PC-9 (cell line): ENCODE results near the gene LRRN4CL. TPM values are rescaled to one million over a fixed set of nuclear protein-coding genes. Genes with fewer than 3 reads are reported as not detected.
"Not testable (repeated sequence)": the region's sequence is repeated elsewhere in the genome, so short reads cannot be mapped to it uniquely, and the experiment has no call there.

Experiments used
- BruUV-seq: library from RNA; stranded (reverse); fragments of 400-500 nt; replicated peaks from 2 replicates; lab custom pipeline; 2021; lab: Mats Ljungman, UMichigan
- CTCF ChIA-PET: fragments of 300-600 bp; sonication (Branson Sonifier 250); formaldehyde crosslinking; loops from one replicate; lab custom pipeline; 2022; ENCODE audit warnings: antibody characterized with exemption; lab: Charles Lee
- POLR2A ChIA-PET: fragments of 300-600 bp; sonication (Branson Sonifier 250); formaldehyde crosslinking; loops from one replicate; lab custom pipeline; 2022; ENCODE audit warnings: antibody characterized with exemption; ENCODE audit not compliant: unreplicated experiment; lab: Charles Lee
- DNase-seq, 2 experiments: peaks; one replicate each; pipeline versions ENCODE4 v3.0.0 to v3.0.0-alpha.2; 2015 to 2022; ENCODE audit warnings: mixed read lengths in 1 of 2
- H2AFZ ChIP-seq: fragments of 200-600 bp; sonication (generic); 2 replicates; pipeline ENCODE4 v1.8.1; 2017; ENCODE audit warnings: antibody characterized with exemption
- H3F3A ChIP-seq: fragments of 200-600 bp; sonication (generic); 2 replicates; pipeline ENCODE4 v1.8.1; 2017; ENCODE audit warnings: antibody characterized with exemption, mild to moderate bottlenecking, low read depth; ENCODE audit not compliant: insufficient read depth
- H3K27ac ChIP-seq: fragments of 200-600 bp; sonication (generic); 2 replicates; pipeline ENCODE4 v1.6.1; 2016; ENCODE audit warnings: mixed run types
- H3K27me3 ChIP-seq: fragments of 200-600 bp; sonication (generic); 2 replicates; pipeline ENCODE4 v1.6.1; 2016; ENCODE audit warnings: low read depth, mixed run types; ENCODE audit not compliant: insufficient read depth
- H3K36me3 ChIP-seq: fragments of 200-600 bp; sonication (generic); 2 replicates; pipeline ENCODE4 v1.6.1; 2016; ENCODE audit warnings: low read depth, mixed run types
- H3K4me1 ChIP-seq: fragments of 200-600 bp; sonication (generic); replicated peaks from 2 replicates; pipeline ENCODE4 v1.6.1; 2016; ENCODE audit warnings: mixed run types; ENCODE audit not compliant: insufficient read depth
- H3K4me2 ChIP-seq: fragments of 200-600 bp; sonication (generic); 2 replicates; pipeline ENCODE4 v1.6.1; 2017; ENCODE audit warnings: mixed run types
- H3K4me3 ChIP-seq: fragments of 200-600 bp; sonication (generic); 2 replicates; pipeline ENCODE4 v1.6.1; 2016; ENCODE audit warnings: mixed run types
- H3K79me2 ChIP-seq: fragments of 200-600 bp; sonication (generic); 2 replicates; pipeline ENCODE4 v1.6.1; 2017; ENCODE audit warnings: low read depth, mixed run types
- H3K9me2 ChIP-seq: fragments of 200-600 bp; sonication (generic); 2 replicates; pipeline ENCODE4 v1.8.1; 2017; ENCODE audit warnings: mild to moderate bottlenecking; ENCODE audit not compliant: insufficient read depth
- H3K9me3 ChIP-seq: fragments of 200-600 bp; sonication (generic); 2 replicates; pipeline ENCODE4 v1.8.1; 2016; ENCODE audit warnings: low read depth; ENCODE audit not compliant: insufficient read depth
- H4K20me1 ChIP-seq: fragments of 200-600 bp; sonication (generic); 2 replicates; pipeline ENCODE4 v1.8.1; 2017; ENCODE audit not compliant: insufficient read depth
- CTCF ChIP-seq: fragments of 200-600 bp; sonication (generic); conservative IDR thresholded peaks from 2 replicates; pipeline ENCODE4 v1.6.1; 2017; ENCODE audit warnings: mixed run types, antibody characterized with exemption, mild to moderate bottlenecking, moderate library complexity
- EZH2 ChIP-seq: fragments of 200-600 bp; sonication (generic); IDR thresholded peaks from 2 replicates; pipeline ENCODE4 v1.8.0; 2017; ENCODE audit warnings: antibody characterized with exemption, low read depth
- intact Hi-C: fragments of 100-400 bp; cut with micrococcal nuclease; formaldehyde crosslinking; loops from one replicate; pipeline ENCODE4 v1.10.0; 2022; ENCODE audit not compliant: unreplicated experiment
- total RNA-seq: library from RNA; stranded (reverse); gene quantifications from 2 replicates; pipeline ENCODE4 v1.2.3, GENCODE V29; 2021

The LRRN4CL gene
- total RNA-seq, 1 experiment from 2014 or later = 1.3 TPM

- H2AFZ ChIP-seq = peak overlapping the region; percentile 93
- ChIA-PET CTCF (no interaction called here), POLR2A (interaction anchor here (0.9 to 1.0 kb wide), 5 partner anchors 12 to 260 kb away, joined by 3 to 37 read pairs (median 9); partner anchors contain the start of genes B3GAT3, C11orf98, CSKMT and ZBTB3)
- H3K27ac ChIP-seq = peak overlapping the region; percentile 75
- DNase-seq = no peak
- 0 out of 2 replicates have a peak, but pooled peaks cover 4% of the 10 kb centered on the region for H3K36me3 ChIP-seq
- BruUV-seq = TSS peak; percentile 50
- no peaks in the 10 kb centered on the region for H3K27me3 ChIP-seq
- peaks cover 30% of the 10 kb centered on the region for H3K79me2 ChIP-seq
- H3F3A ChIP-seq = peaks cover 40% of the 10 kb centered on the region
- no peaks in the 10 kb centered on the region for H3K9me3 ChIP-seq
- TF ChIP-seq EZH2 (no peak), CTCF (no peak)
- H3K4me3 ChIP-seq = peak overlapping the region; percentile 96
- H3K4me2 ChIP-seq = peak overlapping the region; percentile 99
- peaks cover 15% of the 10 kb centered on the region for H3K4me1 ChIP-seq
- intact Hi-C loops = no loop called here
- no peaks in the 10 kb centered on the region for H4K20me1 ChIP-seq
- H3K9me2 ChIP-seq = no peaks in the 10 kb centered on the region
These were observed 36.9 kb downstream of the LRRN4CL start for GRCh38 chr11:62652161-62653006.

- H3K79me2 ChIP-seq = peaks cover 40% of the 10 kb centered on the region
- H3K4me1 ChIP-seq = peaks cover 24% of the 10 kb centered on the region
- H3K27ac ChIP-seq, H2AFZ ChIP-seq, H3K36me3 ChIP-seq, intact Hi-C loops, H3K9me2 ChIP-seq, H3K27me3 ChIP-seq, H3K4me3 ChIP-seq, DNase-seq, BruUV-seq, H3K4me2 ChIP-seq, H3K9me3 ChIP-seq, H4K20me1 ChIP-seq, CTCF ChIA-PET: not testable (repeated sequence)
- POLR2A ChIA-PET = interaction anchor here (0.7 kb wide), 1 partner anchor 190 kb away, joined by 4 read pairs; no protein-coding TSS in a partner anchor
- peaks cover 36% of the 10 kb centered on the region for H3F3A ChIP-seq
These were observed 39.0 kb downstream of the LRRN4CL start for GRCh38 chr11:62650283-62650682.

- intact Hi-C loops = loop anchor here (5.0 kb wide), 1 partner anchor 37 kb away; the partner anchor contains the start of genes EML3 and ROM1
- DNase-seq = no peak
- no peaks in the 10 kb centered on the region for H3K27me3 ChIP-seq
- H3F3A ChIP-seq = peaks cover 28% of the 10 kb centered on the region
- no TSS peak for BruUV-seq
- H3K9me3 ChIP-seq = no peaks in the 10 kb centered on the region
- H3K79me2 ChIP-seq = peaks cover 48% of the 10 kb centered on the region
- 0 out of 2 replicates have a peak, but pooled peaks cover 4% of the 10 kb centered on the region for H3K36me3 ChIP-seq
- H3K9me2 ChIP-seq = no peaks in the 10 kb centered on the region
- H3K4me2 ChIP-seq = no peak overlapping the region
- no peak overlapping the region for H3K27ac ChIP-seq
- no peaks in the 10 kb centered on the region; the same call in 1 of the 2 replicates for H4K20me1 ChIP-seq
- no peak for TF ChIP-seq CTCF
- TF ChIP-seq EZH2 = no peak
- no peak overlapping the region for H2AFZ ChIP-seq
- CTCF ChIA-PET = no interaction called here
- POLR2A ChIA-PET = interaction anchor here (0.6 to 0.7 kb wide), 2 partner anchors 25 to 191 kb away, joined by 3 to 4 read pairs; no protein-coding TSS in a partner anchor
- peaks cover 30% of the 10 kb centered on the region for H3K4me1 ChIP-seq
- no peak overlapping the region for H3K4me3 ChIP-seq
These were observed 39.8 kb downstream of the LRRN4CL start for GRCh38 chr11:62649486-62649885.
